ENCODE results near the gene SERPINB1. TPM values are rescaled to one million over a fixed set of nuclear protein-coding genes. Genes with fewer than 3 reads are reported as not detected.

The SERPINB1 gene
- total RNA-seq, 1 experiment from 2014 or later = 18.4 TPM

- Mint-ChIP-seq H3K9me3 (no peaks in the 10 kb centered on the region; a peak in 1 of 5 replicates), H3K27me3 (ENCODE audit: low read depth) (no peaks in the 10 kb centered on the region), H3K36me3 (ENCODE audit: insufficient read depth in 1 of 3, low read depth in 3 of 3) (no peaks in the 10 kb centered on the region), H3K4me3 (no peak overlapping the region), H3K27ac (peak overlapping the region in 2 of 3 experiments; percentile 13 to 31; a peak in 3 of 7 replicates), H3K4me1 (peaks cover 40 to 52% of the 10 kb centered on the region in 2 experiments)
- TF ChIP-seq, protein P1, sequence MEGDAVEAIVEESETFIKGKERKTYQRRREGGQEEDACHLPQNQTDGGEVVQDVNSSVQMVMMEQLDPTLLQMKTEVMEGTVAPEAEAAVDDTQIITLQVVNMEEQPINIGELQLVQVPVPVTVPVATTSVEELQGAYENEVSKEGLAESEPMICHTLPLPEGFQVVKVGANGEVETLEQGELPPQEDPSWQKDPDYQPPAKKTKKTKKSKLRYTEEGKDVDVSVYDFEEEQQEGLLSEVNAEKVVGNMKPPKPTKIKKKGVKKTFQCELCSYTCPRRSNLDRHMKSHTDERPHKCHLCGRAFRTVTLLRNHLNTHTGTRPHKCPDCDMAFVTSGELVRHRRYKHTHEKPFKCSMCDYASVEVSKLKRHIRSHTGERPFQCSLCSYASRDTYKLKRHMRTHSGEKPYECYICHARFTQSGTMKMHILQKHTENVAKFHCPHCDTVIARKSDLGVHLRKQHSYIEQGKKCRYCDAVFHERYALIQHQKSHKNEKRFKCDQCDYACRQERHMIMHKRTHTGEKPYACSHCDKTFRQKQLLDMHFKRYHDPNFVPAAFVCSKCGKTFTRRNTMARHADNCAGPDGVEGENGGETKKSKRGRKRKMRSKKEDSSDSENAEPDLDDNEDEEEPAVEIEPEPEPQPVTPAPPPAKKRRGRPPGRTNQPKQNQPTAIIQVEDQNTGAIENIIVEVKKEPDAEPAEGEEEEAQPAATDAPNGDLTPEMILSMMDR (conservative IDR thresholded peaks at IDR 0.05) = no peak
- peaks cover 14% of the 10 kb centered on the region; the same call in 1 of the 2 replicates for H3K4me1 ChIP-seq (ENCODE audit: insufficient read depth, low read length)
- no peak overlapping the region for H2BK5ac ChIP-seq (ENCODE audit: insufficient read length, low read length)
- H4K91ac ChIP-seq (ENCODE audit: insufficient read length, low read depth, low read length) = peak overlapping the region; percentile 56
- H3K27ac ChIP-seq (ENCODE audit: insufficient read length, low read depth, low read length) = no peak overlapping the region
- no peak overlapping the region for H3T11ph ChIP-seq (ENCODE audit: low read length)
- H4K20me1 ChIP-seq (ENCODE audit: control insufficient read depth, insufficient read depth, insufficient read length) = no peaks in the 10 kb centered on the region
- H3K56ac ChIP-seq (ENCODE audit: insufficient read length, low read depth, low read length) = no peak overlapping the region
- H3K14ac ChIP-seq (ENCODE audit: insufficient read depth, low read length) = no peak overlapping the region; the same call in 1 of the 2 replicates
- no peak overlapping the region for H3K9ac ChIP-seq (ENCODE audit: extremely low read depth, insufficient read length, low read length)
- 0 out of 2 replicates have a peak overlapping the region, but pooled peaks have one; percentile 76 for H2BK15ac ChIP-seq (ENCODE audit: low read depth, low read length)
- no peak overlapping the region for H2BK120ac ChIP-seq (ENCODE audit: low read depth, low read length, poor library complexity, severe bottlenecking)
- no peak for DNase-seq
- H2BK20ac ChIP-seq (ENCODE audit: low read depth, low read length, poor library complexity, severe bottlenecking) = no peak overlapping the region
- no peak overlapping the region for H2AFZ ChIP-seq (ENCODE audit: low read length)
- no peak overlapping the region for H4K8ac ChIP-seq (replicated peaks; ENCODE audit: insufficient read length, low read depth, low read length)
- no peaks in the 10 kb centered on the region for H3K27me3 ChIP-seq (ENCODE audit: insufficient read depth, low read length)
- H4K5ac ChIP-seq (ENCODE audit: insufficient read length, low read depth, low read length) = no peak overlapping the region
- H3K23me2 ChIP-seq (ENCODE audit: insufficient read length, low read depth, low read length, poor library complexity, severe bottlenecking) = peaks cover 2% of the 10 kb centered on the region
- no peaks in the 10 kb centered on the region for H3K79me1 ChIP-seq (ENCODE audit: insufficient read depth, low read depth, low read length, poor library complexity, severe bottlenecking)
- H2AK5ac ChIP-seq (ENCODE audit: insufficient read length, low read length) = no peak overlapping the region
- H3K4me2 ChIP-seq (ENCODE audit: insufficient read depth, insufficient read length, low read length) = no peak overlapping the region
- H3K79me2 ChIP-seq (ENCODE audit: insufficient read depth, low read length) = no peaks in the 10 kb centered on the region
- H2BK12ac ChIP-seq (ENCODE audit: insufficient read length, low read depth, low read length) = peak overlapping the region; percentile 15
- no CpG with 5 or more reads among the region's 13 CpGs for WGBS (ENCODE audit: extremely low coverage, insufficient read length, low lambda C conversion rate)
- no peak overlapping the region for H3K4ac ChIP-seq (ENCODE audit: low read depth, low read length)
- no peak overlapping the region for H3K18ac ChIP-seq (ENCODE audit: insufficient read length, low read depth, low read length)
- no peaks in the 10 kb centered on the region for H3K9me3 ChIP-seq (ENCODE audit: control insufficient read depth, low read depth, low read length)
- H3K23ac ChIP-seq (ENCODE audit: insufficient read length, low read depth, low read length) = no peak overlapping the region
These were observed 13.4 kb upstream of the SERPINB1 start for GRCh38 chr6:2855061-2855519.
